Suprapubic skin (tissue), 4 donors: ENCODE measurements around the gene USP7. TPM values are rescaled to one million over a fixed set of nuclear protein-coding genes. Genes with fewer than 3 reads are reported as not detected.
A peak's percentile ranks its signal among the peaks of the same experiment; 100 is the strongest.

Experiments used
- DNase-seq, 2 donors: peaks; one replicate each; pipeline ENCODE4 v3.0.0-alpha.2; 2019; ENCODE audit warnings: low spot score in 2 of 2
- H3K27ac ChIP-seq: fragments of 200-600 bp; sonication (generic); one replicate; pipeline ENCODE4 v1.5.1; 2019
- H3K27me3 ChIP-seq: fragments of 200-600 bp; sonication (generic); one replicate; pipeline ENCODE4 v1.5.1; 2019
- H3K36me3 ChIP-seq: fragments of 200-600 bp; sonication (generic); one replicate; pipeline ENCODE4 v1.5.1; 2019
- H3K4me1 ChIP-seq: fragments of 200-600 bp; sonication (generic); one replicate; pipeline ENCODE4 v1.5.1; 2019
- H3K4me3 ChIP-seq: fragments of 200-600 bp; sonication (generic); one replicate; pipeline ENCODE4 v1.5.1; 2019; ENCODE audit warnings: mild to moderate bottlenecking
- H3K9me3 ChIP-seq: fragments of 200-600 bp; sonication (generic); one replicate; pipeline ENCODE4 v1.5.1; 2019
- CTCF ChIP-seq, 2 donors: fragments of 200-600 bp in 1 of 2; fragments of 450-650 bp in 1 of 2; sonication (generic) in 1 of 2; IDR thresholded peaks; one replicate each; pipeline ENCODE4 v1.5.1; 2016 to 2019; ENCODE audit warnings: antibody characterized with exemption in 2 of 2, mild to moderate bottlenecking in 1 of 2, moderate library complexity in 1 of 2
- EP300 ChIP-seq: sonication (generic); formaldehyde crosslinking; IDR thresholded peaks from one replicate; pipeline ENCODE4 v1.6.1; 2017; ENCODE audit warnings: antibody characterized with exemption
- POLR2A ChIP-seq, 2 donors: fragments of 450-650 bp; IDR thresholded peaks; one replicate each; pipeline ENCODE4 v1.6.1; 2017; ENCODE audit warnings: antibody characterized with exemption in 2 of 2, mild to moderate bottlenecking in 2 of 2, moderate library complexity in 2 of 2
- POLR2AphosphoS5 ChIP-seq, 3 donors: sonication (generic); formaldehyde crosslinking; IDR thresholded peaks; one replicate each; pipeline ENCODE4 v1.6.1; 2017; ENCODE audit warnings: antibody characterized with exemption in 3 of 3
- WGBS: methylation state at CpG from one replicate; pipeline ENCODE4 v1.1.5; 2018; 5-methylcytosine and 5-hydroxymethylcytosine counted together
- total RNA-seq, 4 donors: library from RNA; depleted of rRNA; stranded (reverse); fragments of >200 nt; gene quantifications; one replicate each; pipeline ENCODE4 v1.1.0, GENCODE V29; 2016

The USP7 gene
- total RNA-seq, 4 donors from 2014 or later = 94.7 to 135 (median 119) TPM

- H3K4me1 ChIP-seq = peaks cover 78% of the 10 kb centered on the region
- no peaks in the 10 kb centered on the region for H3K9me3 ChIP-seq
- peak in 1 of 2 donors; percentile 79 for DNase-seq
- H3K4me3 ChIP-seq = no peak overlapping the region
- TF ChIP-seq POLR2A (IDR thresholded peaks at IDR 0.05) (no peak), EP300 (no peak), CTCF (IDR thresholded peaks at IDR 0.05) (no peak), POLR2AphosphoS5 (IDR thresholded peaks at IDR 0.05) (no peak)
- H3K36me3 ChIP-seq = no peaks in the 10 kb centered on the region
- 61% methylated on average over 21 of the region's 21 CpGs for WGBS
- no peaks in the 10 kb centered on the region for H3K27me3 ChIP-seq
- H3K27ac ChIP-seq = peak overlapping the region; percentile 55
Measured at GRCh38 chr16:8956265-8957062, 7.2 kb downstream of the USP7 start.

- no peak overlapping the region for H3K4me3 ChIP-seq
- no peaks in the 10 kb centered on the region for H3K36me3 ChIP-seq
- peak overlapping the region; percentile 55 for H3K27ac ChIP-seq
- 17% methylated on average over 2 of the region's 2 CpGs for WGBS
- no peak for TF ChIP-seq EP300
- TF ChIP-seq POLR2AphosphoS5 (IDR thresholded peaks at IDR 0.05) = peak in 1 of 3 donors; percentile 38
- H3K9me3 ChIP-seq = no peaks in the 10 kb centered on the region
- H3K27me3 ChIP-seq = no peaks in the 10 kb centered on the region
- DNase-seq = no peak
- peaks cover 78% of the 10 kb centered on the region for H3K4me1 ChIP-seq
Measured at GRCh38 chr16:8955828-8956227, 7.9 kb downstream of the USP7 start.

- no peak overlapping the region for H3K4me3 ChIP-seq
- H3K36me3 ChIP-seq = no peaks in the 10 kb centered on the region
- H3K27ac ChIP-seq = no peak overlapping the region
- 80% methylated on average over 11 of the region's 11 CpGs for WGBS
- no peak for TF ChIP-seq POLR2AphosphoS5 (IDR thresholded peaks at IDR 0.05)
- no peak for TF ChIP-seq POLR2A (IDR thresholded peaks at IDR 0.05)
- no peak for TF ChIP-seq CTCF (IDR thresholded peaks at IDR 0.05)
- no peak for TF ChIP-seq EP300
- no peaks in the 10 kb centered on the region for H3K27me3 ChIP-seq
- peaks cover 74% of the 10 kb centered on the region for H3K4me1 ChIP-seq
- no peak for DNase-seq
- H3K9me3 ChIP-seq = no peaks in the 10 kb centered on the region
Measured at GRCh38 chr16:8953064-8953463, 10.6 kb downstream of the USP7 start.

GRCh38 chr16:8952281-8952751 is 11.4 kb downstream of the USP7 start:
- H3K9me3 ChIP-seq = no peaks in the 10 kb centered on the region
- H3K4me3 ChIP-seq = no peak overlapping the region
- DNase-seq = no peak
- no peak for TF ChIP-seq POLR2A (IDR thresholded peaks at IDR 0.05)
- TF ChIP-seq EP300 = no peak
- WGBS = 85% methylated on average over 7 of the region's 7 CpGs
- H3K27ac ChIP-seq = no peak overlapping the region
- no peaks in the 10 kb centered on the region for H3K27me3 ChIP-seq
- H3K36me3 ChIP-seq = no peaks in the 10 kb centered on the region
- peaks cover 72% of the 10 kb centered on the region for H3K4me1 ChIP-seq

GRCh38 chr16:8951447-8952280 is 12.0 kb downstream of the USP7 start:
- Histone ChIP-seq H3K9me3 (no peaks in the 10 kb centered on the region), H3K4me3 (no peak overlapping the region), H3K4me1 (peaks cover 72% of the 10 kb centered on the region), H3K27ac (no peak overlapping the region), H3K27me3 (no peaks in the 10 kb centered on the region), H3K36me3 (no peaks in the 10 kb centered on the region)
- no peak for TF ChIP-seq EP300
- TF ChIP-seq POLR2A (IDR thresholded peaks at IDR 0.05) = no peak
- TF ChIP-seq POLR2AphosphoS5 (IDR thresholded peaks at IDR 0.05) = no peak
- TF ChIP-seq CTCF (IDR thresholded peaks at IDR 0.05) = no peak
- WGBS = 74% methylated on average over 9 of the region's 14 CpGs
- no peak for DNase-seq

- Histone ChIP-seq H3K9me3 (no peaks in the 10 kb centered on the region), H3K4me1 (peaks cover 71% of the 10 kb centered on the region), H3K27ac (no peak overlapping the region), H3K36me3 (no peaks in the 10 kb centered on the region), H3K27me3 (no peaks in the 10 kb centered on the region), H3K4me3 (no peak overlapping the region)
- DNase-seq = no peak
- 73% methylated on average over 11 of the region's 11 CpGs for WGBS
- TF ChIP-seq EP300 (no peak), POLR2AphosphoS5 (IDR thresholded peaks at IDR 0.05) (no peak), POLR2A (IDR thresholded peaks at IDR 0.05) (no peak), CTCF (IDR thresholded peaks at IDR 0.05) (no peak)
Measured at GRCh38 chr16:8950580-8951077, 13.1 kb downstream of the USP7 start.
